A549 (cell line): ENCODE data around the gene RUNX2. TPM values are rescaled to one million over a fixed set of nuclear protein-coding genes. Genes with fewer than 3 reads are reported as not detected.

Experiments
- ATAC-seq, 2 experiments: fragments of 200-7000 bp in 1 of 2; fragments of >200 bp in 1 of 2; cut with Nextera tagmentation in 1 of 2; cut with Tn5 transposase in 1 of 2; 3 replicates each; pipeline versions ENCODE4 v1.8.0 to v1.9.1; 2018 to 2020; ENCODE audit warnings: mild to moderate bottlenecking in 1 of 2, moderate library complexity in 1 of 2
- CTCF ChIA-PET: fragments of 300-600 bp; sonication (Branson Sonifier 250); formaldehyde crosslinking; extraction: SDS; loops from one replicate; lab custom pipeline; 2021; ENCODE audit warnings: antibody characterized with exemption, inconsistent platforms; lab: Yijun Ruan, JAX
- POLR2A ChIA-PET: fragments of 350-600 bp; formaldehyde crosslinking; extraction: SDS; loops from one replicate; lab custom pipeline; 2021; ENCODE audit warnings: antibody characterized with exemption, inconsistent platforms; lab: Yijun Ruan, JAX
- DNase-seq, 2 experiments: peaks; one replicate each; pipeline versions ENCODE4 v3.0.0 to v3.0.0-alpha.2; 2011 to 2016; ENCODE audit warnings: low read depth in 1 of 2, low spot score in 1 of 2
- FAIRE-seq: peaks from 2 replicates; lab custom pipeline; 2011; peaks lifted over from hg19 to GRCh38; lab: Jason Lieb, UNC
- H3K27ac ChIP-seq, 2 experiments: fragments of >200 bp; sonication (Bioruptor Twin); formaldehyde crosslinking; 3 replicates each; pipeline ENCODE4 v1.5.1; 2016 to 2017
- H3K4me1 ChIP-seq: fragments of >200 bp; sonication (Bioruptor Twin); formaldehyde crosslinking; 3 replicates; pipeline ENCODE4 v1.6.1; 2016
- H3K4me2 ChIP-seq: fragments of >200 bp; sonication (Bioruptor Twin); formaldehyde crosslinking; 3 replicates; pipeline ENCODE4 v1.6.1; 2016
- H3K4me3 ChIP-seq: fragments of >200 bp; sonication (Bioruptor Twin); formaldehyde crosslinking; 3 replicates; pipeline ENCODE4 v1.5.1; 2016
- H3K9me3 ChIP-seq: fragments of >200 bp; sonication (Bioruptor Twin); formaldehyde crosslinking; 3 replicates; pipeline ENCODE4 v1.6.1; 2016
- ATOH8 ChIP-seq: fragments of 250-450 bp; sonication (Bioruptor Pico); IDR thresholded peaks from 2 replicates; pipeline ENCODE4 v1.5.0; 2020; ENCODE audit warnings: low read depth, mild to moderate bottlenecking, moderate library complexity
- BCL3 ChIP-seq: fragments of >200 bp; sonication (Bioruptor Twin); formaldehyde crosslinking; IDR thresholded peaks from 3 replicates; pipeline ENCODE4 v1.6.1; 2016
- BHLHE40 ChIP-seq: IDR thresholded peaks from 2 replicates; pipeline ENCODE4 v1.6.1; 2012; ENCODE audit warnings: low read depth, low read length, inconsistent platforms
- CBX8 ChIP-seq: fragments of 200-600 bp; sonication (generic); IDR thresholded peaks from 2 replicates; pipeline ENCODE4 v1.6.1; 2016
- CHD2 ChIP-seq: fragments of 150-350 bp; IDR thresholded peaks from 2 replicates; pipeline ENCODE4 v1.6.1; 2014; ENCODE audit warnings: low read length; ENCODE audit not compliant: partially characterized antibody
- GATA3 ChIP-seq: IDR thresholded peaks from 2 replicates; pipeline ENCODE4 v1.6.1; 2012; ENCODE audit warnings: borderline replicate concordance
- HDAC2 ChIP-seq: fragments of 200-600 bp; sonication (generic); IDR thresholded peaks from 2 replicates; pipeline ENCODE4 v1.6.1; 2016
- HEYL ChIP-seq: fragments of 250-450 bp; sonication (Bioruptor Pico); IDR thresholded peaks from 2 replicates; pipeline ENCODE4 v1.8.0; 2021; ENCODE audit warnings: mild to moderate bottlenecking, moderate library complexity
- HOXA7 ChIP-seq: fragments of 250-450 bp; sonication (Bioruptor Pico); IDR thresholded peaks from 2 replicates; pipeline ENCODE4 v1.5.0; 2020; ENCODE audit warnings: mild to moderate bottlenecking, moderate library complexity
- HOXB13 ChIP-seq: fragments of 250-450 bp; sonication (Bioruptor Pico); IDR thresholded peaks from 2 replicates; pipeline ENCODE4 v1.5.0; 2020; ENCODE audit warnings: low read depth, mild to moderate bottlenecking, moderate library complexity
- JUN ChIP-seq, 2 experiments: fragments of >200 bp; sonication (Bioruptor Twin); formaldehyde crosslinking; IDR thresholded peaks; 2 replicates in 1 of 2; 3 replicates in 1 of 2; pipeline ENCODE4 v1.6.1; 2016 to 2017
- JUNB ChIP-seq: fragments of >200 bp; sonication (Bioruptor Twin); formaldehyde crosslinking; IDR thresholded peaks from 2 replicates; pipeline ENCODE4 v1.6.1; 2016
- KDM1A ChIP-seq: fragments of 200-600 bp; sonication (generic); IDR thresholded peaks from 2 replicates; pipeline ENCODE4 v1.6.1; 2016; ENCODE audit warnings: low read depth, mild to moderate bottlenecking
- MAX ChIP-seq: IDR thresholded peaks from 2 replicates; pipeline ENCODE4 v1.6.1; 2012
- MYC ChIP-seq: IDR thresholded peaks from 2 replicates; pipeline ENCODE4 v1.6.1; 2012; ENCODE audit warnings: mild to moderate bottlenecking, inconsistent platforms, low read length, improper control_type of control experiment, borderline replicate concordance
- NPAS2 ChIP-seq: fragments of 250-450 bp; sonication (Bioruptor Pico); IDR thresholded peaks from 2 replicates; pipeline ENCODE4 v1.8.0; 2022; ENCODE audit warnings: mild to moderate bottlenecking, moderate library complexity, borderline replicate concordance
- PHF8 ChIP-seq: fragments of 200-600 bp; sonication (generic); IDR thresholded peaks from 2 replicates; pipeline ENCODE4 v1.6.1; 2016; ENCODE audit warnings: low read depth, mild to moderate bottlenecking, antibody characterized with exemption, moderate library complexity, borderline replicate concordance
- POLR2A ChIP-seq: IDR thresholded peaks from 2 replicates; pipeline ENCODE4 v1.6.1; 2012; ENCODE audit warnings: mild to moderate bottlenecking, low read length
- POLR2AphosphoS2 ChIP-seq: conservative IDR thresholded peaks from 2 replicates; pipeline ENCODE4 v1.6.1; 2012; ENCODE audit warnings: low read length, improper control_type of control experiment, inconsistent platforms
- RFX5 ChIP-seq: fragments of 450-650 bp; IDR thresholded peaks from 2 replicates; pipeline ENCODE4 v1.7.1; 2014; ENCODE audit warnings: antibody characterized with exemption, mild to moderate bottlenecking, moderate library complexity
- RNF2 ChIP-seq: fragments of 200-600 bp; sonication (generic); IDR thresholded peaks from 2 replicates; pipeline ENCODE4 v1.6.1; 2016; ENCODE audit warnings: low read depth, mild to moderate bottlenecking, antibody characterized with exemption, moderate library complexity, borderline replicate concordance
- SREBF2 ChIP-seq: fragments of 450-650 bp; IDR thresholded peaks from 2 replicates; pipeline ENCODE4 v1.6.1; 2014; ENCODE audit warnings: mild to moderate bottlenecking, moderate library complexity
- TP53 ChIP-seq: fragments of 250-450 bp; sonication (Bioruptor Pico); IDR thresholded peaks from 2 replicates; pipeline ENCODE4 v1.5.0; 2021; ENCODE audit warnings: mild to moderate bottlenecking, moderate library complexity
- ZC3H11A ChIP-seq: fragments of 450-650 bp; IDR thresholded peaks from 2 replicates; pipeline ENCODE4 v1.6.1; 2014; ENCODE audit warnings: antibody characterized with exemption, mild to moderate bottlenecking
- ZFP36 ChIP-seq: fragments of 450-650 bp; IDR thresholded peaks from 2 replicates; pipeline ENCODE4 v1.6.1; 2014; ENCODE audit warnings: borderline replicate concordance; ENCODE audit not compliant: partially characterized antibody
- ZNF302 ChIP-seq: fragments of 250-450 bp; sonication (Bioruptor Pico); IDR thresholded peaks from 2 replicates; pipeline ENCODE4 v1.9.0; 2021; ENCODE audit warnings: inconsistent platforms, mild to moderate bottlenecking, moderate library complexity
- ZSCAN20 ChIP-seq: fragments of 250-450 bp; sonication (Bioruptor Pico); IDR thresholded peaks from 2 replicates; pipeline ENCODE4 v1.8.0; 2022; ENCODE audit warnings: mild to moderate bottlenecking, moderate library complexity
- WGBS: methylation state at CpG from one replicate; pipeline ENCODE4 v1.1.6; 2017; ENCODE audit errors: missing lambda C conversion rate; 5-methylcytosine and 5-hydroxymethylcytosine counted together
- polyA plus RNA-seq, 4 experiments: library from polyadenylated mRNA; depleted of rRNA in 3 of 4; stranded (reverse); fragments of >200 nt; fragmentation: RNase III in 1 of 4; extraction: RNeasy Plus Mini Kit Qiagen cat#74134 plus additional on column Dnase treatment in 1 of 4; gene quantifications; 2 replicates in 3 of 4; 3 replicates in 1 of 4; pipeline ENCODE4 v1.2.3, GENCODE V29; 2011 to 2017
- TF ChIP-seq, protein P1 (sequence below): fragments of 450-650 bp; IDR thresholded peaks from 2 replicates; pipeline ENCODE4 v1.6.1; 2014; ENCODE audit warnings: antibody characterized with exemption

RUNX2 gene
- polyA plus RNA-seq, 2 of the 4 experiments (the other 2 are of a cell fraction) = 0.13 to 0.83 TPM

DNA sequence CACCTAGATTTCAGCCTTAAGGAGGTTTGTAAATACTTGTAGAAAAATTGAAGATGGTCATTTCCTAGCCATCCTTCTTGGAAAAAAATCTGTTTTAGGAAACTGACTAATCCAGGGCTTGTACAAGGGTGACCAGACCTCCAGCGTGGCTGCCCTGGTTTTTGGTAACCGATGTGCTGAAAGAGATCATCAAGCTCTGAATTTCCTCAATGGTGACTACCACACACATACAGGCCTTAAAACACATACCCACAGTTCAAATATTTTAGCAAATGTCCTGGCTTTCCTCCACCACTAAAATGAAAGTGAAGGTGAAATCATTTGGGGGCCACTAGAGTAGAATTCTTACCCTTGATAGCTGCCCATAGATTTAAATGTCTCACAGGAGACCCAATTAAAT, 264.9 kb downstream of the RUNX2 start:
- Histone ChIP-seq H3K9me3 (no peaks in the 10 kb centered on the region), H3K4me3 (no peak overlapping the region), H3K4me1 (peaks cover 15% of the 10 kb centered on the region; the same call in 2 of the 3 replicates), H3K27ac (no peak overlapping the region), H3K4me2 (no peak overlapping the region)
- ATAC-seq (no peak), DNase-seq (no peak), FAIRE-seq (no peak)
- CTCF ChIA-PET = no interaction called here
- 54% methylated on average over 2 of the region's 2 CpGs for WGBS
- POLR2A ChIA-PET = no interaction called here
- TF ChIP-seq JUN (IDR thresholded peaks at IDR 0.05) = no peak
- TF ChIP-seq TP53 (CRISPR knock-in tag) = no peak
- no peak for TF ChIP-seq CHD2
- TF ChIP-seq BHLHE40 = no peak

- CTCF ChIA-PET = interaction anchor here (0.9 to 1.2 kb wide), 2 partner anchors 9 to 15 kb away, joined by 3 read pairs; no protein-coding TSS in a partner anchor
- Histone ChIP-seq H3K4me2 (no peak overlapping the region), H3K4me1 (peaks cover 10% of the 10 kb centered on the region; the same call in 2 of the 3 replicates), H3K4me3 (no peak overlapping the region), H3K9me3 (0 out of 3 replicates have a peak, but pooled peaks cover 4% of the 10 kb centered on the region), H3K27ac (no peak overlapping the region)
- 51% methylated on average over 5 of the region's 5 CpGs for WGBS
- ATAC-seq (no peak), FAIRE-seq (no peak), DNase-seq (no peak)
- TF ChIP-seq, protein P1, sequence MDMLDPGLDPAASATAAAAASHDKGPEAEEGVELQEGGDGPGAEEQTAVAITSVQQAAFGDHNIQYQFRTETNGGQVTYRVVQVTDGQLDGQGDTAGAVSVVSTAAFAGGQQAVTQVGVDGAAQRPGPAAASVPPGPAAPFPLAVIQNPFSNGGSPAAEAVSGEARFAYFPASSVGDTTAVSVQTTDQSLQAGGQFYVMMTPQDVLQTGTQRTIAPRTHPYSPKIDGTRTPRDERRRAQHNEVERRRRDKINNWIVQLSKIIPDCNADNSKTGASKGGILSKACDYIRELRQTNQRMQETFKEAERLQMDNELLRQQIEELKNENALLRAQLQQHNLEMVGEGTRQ = no peak
- TF ChIP-seq RFX5 (no peak), ZNF302 (CRISPR knock-in tag) (no peak), ZC3H11A (no peak), HDAC2 (no peak)
- POLR2A ChIA-PET = no interaction called here
These were observed 267.1 kb downstream of the RUNX2 start for GRCh38 chr6:45595010-45595851.

DNA sequence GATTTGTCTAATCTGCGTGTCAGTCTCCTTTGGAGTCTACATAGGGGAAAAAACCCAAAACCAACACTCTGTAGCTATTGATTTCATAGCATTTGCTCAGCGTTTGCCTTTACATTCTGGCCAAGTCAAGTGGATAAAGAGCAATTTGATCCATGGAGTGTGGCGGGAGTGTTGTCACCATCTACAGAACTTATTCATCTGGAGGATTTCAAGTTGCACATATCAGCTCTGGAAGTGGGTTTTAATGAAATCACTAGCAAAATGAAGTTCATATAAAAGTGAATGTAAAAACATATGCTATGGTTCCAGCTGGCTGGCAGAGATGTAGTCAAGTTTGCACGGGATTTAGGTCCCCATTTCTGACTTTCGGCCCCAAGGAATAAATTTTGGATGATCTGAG, 269.3 kb downstream of the RUNX2 start:
- CTCF ChIA-PET = no interaction called here
- 55% methylated on average over 5 of the region's 5 CpGs for WGBS
- FAIRE-seq = no peak
- TF ChIP-seq ZFP36 (no peak), POLR2AphosphoS2 (no peak), HEYL (no peak), ATOH8 (CRISPR knock-in tag) (no peak)
- TF ChIP-seq, all 56 proteins: peak for 0
- Histone ChIP-seq H3K27ac (no peak overlapping the region), H3K9me3 (0 out of 3 replicates have a peak, but pooled peaks cover 4% of the 10 kb centered on the region), H3K4me1 (no peaks in the 10 kb centered on the region), H3K4me3 (no peak overlapping the region), H3K4me2 (no peak overlapping the region)
- DNase-seq (no peak), ATAC-seq (no peak)
- POLR2A ChIA-PET = no interaction called here

GRCh38 chr6:45599053-45599452, 270.9 kb downstream of the RUNX2 start:
- H3K4me2 ChIP-seq = no peak overlapping the region
- H3K27ac ChIP-seq = no peak overlapping the region
- TF ChIP-seq PHF8 (no peak), CBX8 (no peak), RNF2 (no peak), JUN (IDR thresholded peaks at IDR 0.05) (no peak), HEYL (no peak), POLR2AphosphoS2 (no peak), SREBF2 (no peak), KDM1A (no peak), HOXB13 (CRISPR knock-in tag) (no peak), MYC (no peak), POLR2A (no peak), TP53 (CRISPR knock-in tag) (no peak), JUNB (no peak), HOXA7 (CRISPR knock-in tag) (no peak), BCL3 (no peak), MAX (no peak), NPAS2 (CRISPR knock-in tag) (no peak), GATA3 (no peak), ZSCAN20 (CRISPR knock-in tag) (no peak)
- FAIRE-seq (no peak), ATAC-seq (no peak), DNase-seq (no peak)
- no peaks in the 10 kb centered on the region for H3K4me1 ChIP-seq
- CTCF ChIA-PET = no interaction called here
- 0 out of 3 replicates have a peak, but pooled peaks cover 4% of the 10 kb centered on the region for H3K9me3 ChIP-seq
- POLR2A ChIA-PET = no interaction called here
- no peak overlapping the region for H3K4me3 ChIP-seq
